Measurements from ENCODE around the gene TMEM127.

The TMEM127 gene

GRCh38 chr2:96204836-96205624, 60.8 kb downstream of the TMEM127 start:
- H3K27ac ChIP-seq, result no peak overlapping the region
- TF ChIP-seq CTCF (IDR thresholded peaks at IDR 0.05) (no peak), ZFX (IDR thresholded peaks at IDR 0.05; ENCODE audit: borderline replicate concordance) (no peak)

GRCh38 chr2:96203130-96204028, 62.4 kb downstream of the TMEM127 start:
- TF ChIP-seq CTCF (IDR thresholded peaks at IDR 0.05) (no peak), ZFX (IDR thresholded peaks at IDR 0.05; ENCODE audit: borderline replicate concordance) (no peak)
- H3K27ac ChIP-seq, result no peak overlapping the region

GRCh38 chr2:96202152-96202854, 63.5 kb downstream of the TMEM127 start:
- H3K27ac ChIP-seq, result no peak overlapping the region
- TF ChIP-seq CTCF (IDR thresholded peaks at IDR 0.05), result no peak
- TF ChIP-seq ZFX (IDR thresholded peaks at IDR 0.05; ENCODE audit: borderline replicate concordance), result no peak

GRCh38 chr2:96201338-96201737, 64.5 kb downstream of the TMEM127 start:
- TF ChIP-seq ZFX (IDR thresholded peaks at IDR 0.05; ENCODE audit: borderline replicate concordance) (no peak), CTCF (IDR thresholded peaks at IDR 0.05) (no peak)
- no peak overlapping the region for H3K27ac ChIP-seq

GRCh38 chr2:96198921-96199320, 66.9 kb downstream of the TMEM127 start:
- H3K27ac ChIP-seq, result no peak overlapping the region
- TF ChIP-seq CTCF (IDR thresholded peaks at IDR 0.05) (no peak), ZFX (IDR thresholded peaks at IDR 0.05; ENCODE audit: borderline replicate concordance) (no peak)

Measured in 22Rv1 (cell line).